GM12801 (cell line): ENCODE results near the gene ARHGEF26.

Source experiments
- CTCF ChIP-seq: IDR thresholded peaks from one replicate; pipeline ENCODE4 v1.5.1; 2011; ENCODE audit warnings: control low read depth; ENCODE audit not compliant: insufficient read length; ENCODE audit errors: extremely low read depth

The ARHGEF26 gene

DNA sequence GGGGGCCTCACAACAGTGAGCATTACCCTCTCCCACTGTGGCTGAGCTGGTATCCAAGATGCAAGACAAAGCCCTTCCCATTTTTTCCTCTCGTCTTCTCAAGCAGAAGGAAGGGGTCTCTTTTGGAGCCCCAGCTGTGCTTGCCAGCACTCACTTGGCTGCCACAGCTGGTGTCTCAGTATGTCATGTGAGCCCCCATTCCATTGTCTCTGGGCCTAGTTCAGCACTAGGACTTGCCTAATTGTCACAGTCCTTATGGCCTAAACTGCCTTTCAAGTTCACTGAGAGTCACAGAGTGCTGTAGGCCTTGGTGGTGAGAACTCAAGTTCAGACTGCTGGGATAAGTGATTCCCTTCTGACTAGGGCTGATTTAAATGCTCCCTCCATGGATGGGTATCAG is 89.8 kb downstream of the ARHGEF26 start:
- TF ChIP-seq CTCF, result no peak

GRCh38 chr3:154214306-154214705 is 93.1 kb downstream of the ARHGEF26 start:
- no peak for TF ChIP-seq CTCF

- no peak for TF ChIP-seq CTCF
Measured at GRCh38 chr3:154217671-154218070, 96.5 kb downstream of the ARHGEF26 start.

DNA sequence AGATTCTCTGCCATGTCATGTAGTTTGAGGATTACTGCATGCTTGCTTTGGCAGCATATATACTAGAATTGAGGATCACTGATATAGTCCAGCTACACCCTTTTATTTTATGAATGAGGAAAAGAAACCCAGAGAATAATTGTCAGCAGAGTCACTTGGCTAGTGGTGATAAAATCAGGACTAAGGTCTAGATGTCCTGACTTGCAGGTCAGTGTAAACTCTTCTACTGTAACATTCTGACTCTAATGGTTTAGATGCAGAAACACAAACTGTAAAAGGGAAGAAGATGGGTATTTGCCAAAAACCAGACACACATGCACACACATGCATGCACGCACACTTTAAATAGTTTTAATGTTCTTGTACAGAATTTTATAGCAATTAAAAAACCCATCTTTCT is 97.5 kb downstream of the ARHGEF26 start:
- TF ChIP-seq CTCF, result no peak

- no peak for TF ChIP-seq CTCF
Measured at GRCh38 chr3:154220462-154220861, 99.3 kb downstream of the ARHGEF26 start.

DNA sequence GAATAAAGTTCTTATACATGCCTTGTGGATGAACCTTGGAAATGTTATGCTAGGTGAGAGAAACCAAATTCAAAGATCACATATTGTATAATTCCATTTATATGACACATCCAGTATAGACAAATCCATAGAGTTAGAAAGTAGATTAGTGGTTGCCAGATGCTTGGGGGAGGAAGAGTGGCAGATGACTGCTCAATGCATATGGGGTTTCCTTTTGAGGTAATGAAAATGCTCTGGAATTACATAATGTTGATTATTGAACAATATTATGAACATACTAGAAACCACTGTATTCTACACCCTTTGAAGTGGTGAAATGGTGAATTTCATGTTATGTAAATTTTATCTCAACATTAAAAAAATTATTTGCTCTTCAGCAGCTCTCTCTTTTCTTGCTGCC is 102.3 kb downstream of the ARHGEF26 start:
- no peak for TF ChIP-seq CTCF

- TF ChIP-seq CTCF, result no peak
Measured at GRCh38 chr3:154224366-154224765, 103.2 kb downstream of the ARHGEF26 start.

- TF ChIP-seq CTCF, result no peak
Measured at GRCh38 chr3:154224866-154225265, 103.7 kb downstream of the ARHGEF26 start.
